HepG2 (cell line): ENCODE measurements around the gene KDM3B. TPM values are rescaled to one million over a fixed set of nuclear protein-coding genes. Genes with fewer than 3 reads are reported as not detected.

Experiments used
- ARHGAP35 ChIP-seq: sonication (generic); formaldehyde crosslinking; IDR thresholded peaks from 2 replicates; pipeline ENCODE4 v1.9.0; 2022; ENCODE audit warnings: mild to moderate bottlenecking, inconsistent platforms, moderate library complexity, missing genetic modification reagents, borderline replicate concordance
- E2F5 ChIP-seq: sonication (generic); formaldehyde crosslinking; conservative IDR thresholded peaks from 2 replicates; pipeline ENCODE4 v1.4.0; 2020; ENCODE audit warnings: missing genetic modification reagents
- ELF4 ChIP-seq: sonication (generic); formaldehyde crosslinking; IDR thresholded peaks from 2 replicates; pipeline ENCODE4 v1.5.0; 2020; ENCODE audit warnings: missing genetic modification reagents, mild to moderate bottlenecking, moderate library complexity, borderline replicate concordance
- PREB ChIP-seq: sonication (generic); formaldehyde crosslinking; IDR thresholded peaks from 2 replicates; pipeline ENCODE4 v1.4.0; 2020; ENCODE audit warnings: missing genetic modification reagents
- TSC22D2 ChIP-seq: sonication (generic); formaldehyde crosslinking; IDR thresholded peaks from 2 replicates; pipeline ENCODE4 v1.5.1; 2020; ENCODE audit warnings: missing genetic modification reagents, mild to moderate bottlenecking, borderline replicate concordance
- ZBTB20 ChIP-seq: sonication (generic); formaldehyde crosslinking; IDR thresholded peaks from 2 replicates; pipeline ENCODE4 v1.8.1; 2023; ENCODE audit warnings: missing genetic modification reagents, low read depth, mild to moderate bottlenecking, borderline replicate concordance
- ZBTB42 ChIP-seq: sonication (generic); formaldehyde crosslinking; IDR thresholded peaks from 2 replicates; pipeline ENCODE4 v1.5.0; 2020; ENCODE audit warnings: mild to moderate bottlenecking, missing genetic modification reagents
- ZNF136 ChIP-seq: sonication (generic); formaldehyde crosslinking; IDR thresholded peaks from 2 replicates; pipeline ENCODE4 v1.8.1; 2022; ENCODE audit warnings: low read depth, mild to moderate bottlenecking, moderate library complexity, missing genetic modification reagents
- ZNF20 ChIP-seq: sonication (generic); formaldehyde crosslinking; IDR thresholded peaks from 2 replicates; pipeline ENCODE4 v1.4.0; 2020; ENCODE audit warnings: mild to moderate bottlenecking, moderate library complexity, missing genetic modification reagents
- ZNF350 ChIP-seq: sonication (generic); formaldehyde crosslinking; IDR thresholded peaks from 2 replicates; pipeline ENCODE4 v1.4.0; 2020; ENCODE audit warnings: mild to moderate bottlenecking, low read depth, missing genetic modification reagents, borderline replicate concordance
- ZNF678 ChIP-seq: sonication (generic); formaldehyde crosslinking; IDR thresholded peaks from 2 replicates; pipeline ENCODE4 v1.4.0; 2020; ENCODE audit warnings: mild to moderate bottlenecking, missing genetic modification reagents
- ZNF841 ChIP-seq: sonication (generic); formaldehyde crosslinking; IDR thresholded peaks from 2 replicates; pipeline ENCODE4 v1.8.1; 2023; ENCODE audit warnings: missing genetic modification reagents, borderline replicate concordance
- polyA plus RNA-seq, 8 experiments: library from polyadenylated mRNA; depleted of rRNA in 3 of 8; stranded (reverse) in 7 of 8; unstranded in 1 of 8; fragments of >200 nt; fragmentation: Illumina TruSeq in 4 of 8; extraction: Trizol in 4 of 8; gene quantifications; 2 replicates each; pipeline versions ENCODE4 v1.2.1 to v1.2.3, GENCODE V29; 2011 to 2016; ENCODE audit warnings: low read depth in 4 of 8, missing spikeins in 1 of 8, mixed read lengths in 1 of 8; ENCODE audit not compliant: insufficient read depth in 1 of 8
- total RNA-seq, 5 experiments: library from RNA; depleted of rRNA; stranded (reverse); fragments of >200 nt; fragmentation: Illumina TruSeq; extraction: Trizol; gene quantifications; 2 replicates each; pipeline ENCODE4 v1.2.3, GENCODE V29; 2016; ENCODE audit warnings: low read depth in 1 of 5

Gene KDM3B
- total and polyA plus RNA-seq, 2 of the 13 experiments (the other 11 are each of a cell fraction or from before 2014, with no cell fraction given): 19.7 to 34.3 TPM

DNA sequence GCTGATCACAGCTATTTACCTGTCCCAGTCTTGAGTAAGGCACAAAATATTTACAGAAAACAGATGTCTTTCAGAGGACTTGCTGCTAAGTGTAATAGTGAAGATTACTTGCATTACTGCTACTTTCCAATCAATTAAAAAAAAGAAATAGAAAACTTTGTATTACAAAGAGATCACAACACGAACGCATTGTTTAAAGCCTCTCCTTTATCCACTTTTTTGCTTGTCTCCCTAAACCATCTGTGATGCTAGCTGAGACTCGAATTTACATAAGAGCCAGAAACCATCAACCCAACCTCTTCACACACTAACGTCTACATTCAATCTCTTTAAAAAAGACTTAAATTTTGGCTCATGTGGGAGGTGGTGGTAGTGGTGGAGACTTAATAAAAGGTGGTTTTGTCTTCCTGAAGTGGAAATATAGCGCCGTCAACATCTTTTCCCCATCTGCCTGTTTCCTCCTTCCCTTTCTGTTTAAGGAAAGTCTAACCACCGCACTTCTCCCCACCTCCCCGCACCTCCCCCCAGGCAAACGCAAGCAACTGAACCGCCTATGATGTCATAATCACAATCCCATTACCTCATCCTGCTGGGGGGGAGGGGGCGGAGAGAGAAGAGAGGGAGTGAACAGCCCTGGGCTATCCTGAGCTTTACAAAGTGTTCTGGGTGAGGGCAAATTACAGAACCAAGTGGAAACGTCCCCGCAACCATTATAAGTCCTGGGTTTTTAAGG, 15.4 kb upstream of the KDM3B start (continued):
- TF ChIP-seq ZNF350 (CRISPR knock-in tag) (no peak; the same call in 1 of the 2 replicates), ARHGAP35 (CRISPR knock-in tag) (no peak; the same call in 1 of the 2 replicates), PREB (CRISPR knock-in tag) (no peak), ZBTB42 (CRISPR knock-in tag) (no peak), ZNF136 (CRISPR knock-in tag) (no peak), ELF4 (CRISPR knock-in tag) (no peak), ZNF678 (no peak), ZNF841 (no peak), ZBTB20 (CRISPR knock-in tag) (no peak), E2F5 (CRISPR knock-in tag) (no peak), ZNF20 (no peak), TSC22D2 (CRISPR knock-in tag) (no peak)
- TF ChIP-seq, all 625 proteins: peak for 60
